Endometrial microvascular endothelial cells (primary cell): ENCODE data around the gene PTGER1. TPM values are rescaled to one million over a fixed set of nuclear protein-coding genes. Genes with fewer than 3 reads are reported as not detected.
"Not testable (repeated sequence)": the region's sequence is repeated elsewhere in the genome, so short reads cannot be mapped to it uniquely, and the experiment has no call there.

Source experiments
- in situ Hi-C: cut with HindIII; loops from 2 replicates; pipeline ENCODE4 v1.10.0; 2017; ENCODE audit warnings: low sequenced_read_pairs, low pct_unique_long_range_greater_than_20kb; ENCODE audit errors: inconsistent ontology term
- total RNA-seq: library from RNA; depleted of rRNA; stranded (reverse); fragments of >200 nt; gene quantifications from one replicate; pipeline ENCODE4 v1.2.3, GENCODE V29; 2015; ENCODE audit errors: inconsistent ontology term

PTGER1 gene
- total RNA-seq, 1 donor from 2014 or later = not detected

DNA sequence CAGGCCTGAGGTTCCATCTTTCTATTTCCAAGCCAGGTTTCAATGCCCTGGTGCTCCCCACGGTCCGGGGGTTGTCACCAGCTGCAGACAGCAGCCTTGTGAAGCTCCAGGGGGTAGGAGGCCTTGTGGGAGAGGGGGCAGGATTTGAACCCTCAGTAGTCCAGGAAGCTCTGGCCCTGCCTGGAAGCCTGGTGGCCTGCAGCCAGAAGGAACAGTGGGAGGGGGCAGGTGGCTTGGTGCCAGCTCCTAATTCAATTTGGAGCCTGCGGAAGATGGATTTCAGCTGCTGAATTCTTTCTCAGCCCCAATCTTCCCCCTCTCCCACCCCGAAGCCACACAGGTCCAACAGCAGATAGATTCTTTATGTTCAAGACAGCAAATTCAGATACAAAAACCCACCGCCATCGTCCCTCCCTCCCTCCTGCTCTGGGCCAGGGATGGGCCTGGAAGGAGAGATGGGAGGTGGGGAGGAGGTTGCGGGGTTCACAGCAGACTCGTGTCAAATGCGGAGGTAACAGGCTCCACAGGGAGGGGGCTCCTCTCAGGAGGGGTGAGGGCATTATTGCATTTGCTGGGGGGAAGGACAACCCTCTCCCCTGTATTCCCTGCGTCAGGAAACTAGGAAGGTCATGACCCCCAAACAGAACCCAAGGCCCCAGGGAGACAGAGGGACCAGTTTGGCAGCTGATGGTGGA, 2.4 kb upstream of the PTGER1 start:
- in situ Hi-C loops = no loop called here

DNA sequence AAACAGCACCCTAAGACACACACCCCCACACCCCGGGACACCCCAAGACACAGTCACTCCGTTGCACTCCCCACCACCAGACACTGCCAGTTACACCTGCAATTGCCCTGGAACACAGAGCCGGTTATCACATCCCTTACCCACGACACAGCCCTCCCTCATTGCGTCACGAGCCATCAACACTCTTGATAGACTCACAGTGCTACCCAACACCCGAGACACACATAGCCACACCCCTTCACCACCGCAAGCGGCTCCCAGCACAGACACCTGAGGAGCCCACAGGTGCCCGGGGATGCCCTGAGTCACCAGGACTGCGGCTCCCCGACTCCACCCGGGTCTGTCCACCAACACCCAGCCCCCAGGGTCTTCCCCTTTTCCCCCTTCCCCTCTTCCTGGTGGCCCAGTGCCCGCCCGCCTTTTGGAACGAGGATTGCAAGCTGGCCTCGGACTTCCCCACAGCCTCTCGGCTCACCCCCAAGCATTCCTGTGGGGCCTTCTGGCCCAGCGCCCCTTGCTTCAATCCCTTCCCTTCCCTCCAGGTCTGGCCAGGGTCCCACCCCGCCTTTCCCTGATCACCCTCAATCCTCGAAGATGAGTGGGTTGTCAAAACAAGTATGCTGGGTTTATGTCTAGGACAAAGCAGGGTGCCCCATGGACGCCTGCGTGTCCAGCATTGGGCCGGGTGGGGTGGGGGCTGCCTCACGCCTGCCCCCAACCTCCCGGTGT, 1.7 kb upstream of the PTGER1 start:
- in situ Hi-C loops = no loop called here

DNA sequence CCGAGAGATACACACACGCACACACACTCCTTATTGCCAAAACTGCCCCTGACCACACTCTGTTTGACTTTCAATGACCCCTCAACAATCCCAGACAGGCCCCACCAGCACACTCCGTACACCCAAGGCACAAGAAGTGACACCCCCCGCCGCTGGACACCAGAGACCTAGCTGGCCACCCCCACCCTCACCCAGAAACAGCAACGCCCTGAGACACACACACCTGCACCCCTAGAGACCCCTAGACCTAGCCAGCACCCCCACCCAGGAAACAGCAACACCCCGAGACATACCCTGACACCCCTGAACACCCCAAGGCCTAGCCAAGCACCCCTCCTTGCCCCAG, 1.1 kb upstream of the PTGER1 start:
- in situ Hi-C loops = no loop called here

DNA sequence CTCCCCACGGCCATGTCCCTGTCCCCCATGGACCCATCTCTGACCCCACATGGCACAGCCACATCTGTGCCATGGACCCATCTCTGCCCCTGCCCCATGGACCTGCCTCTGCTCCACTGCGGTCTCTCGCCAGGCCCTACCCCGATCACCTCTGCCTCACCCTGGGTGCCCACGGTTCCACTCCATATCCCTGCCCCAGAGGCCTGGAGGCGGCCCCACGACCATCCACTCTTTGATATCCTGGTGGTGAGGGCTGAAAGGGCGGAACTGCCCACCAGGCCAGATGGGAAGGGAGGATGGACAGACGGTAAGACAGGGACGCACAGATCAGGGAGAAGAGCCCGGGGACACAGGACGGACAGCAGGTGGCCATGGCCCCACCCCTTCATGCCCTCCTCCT, 327 bp downstream of the PTGER1 start:
- in situ Hi-C loops = no loop called here

DNA sequence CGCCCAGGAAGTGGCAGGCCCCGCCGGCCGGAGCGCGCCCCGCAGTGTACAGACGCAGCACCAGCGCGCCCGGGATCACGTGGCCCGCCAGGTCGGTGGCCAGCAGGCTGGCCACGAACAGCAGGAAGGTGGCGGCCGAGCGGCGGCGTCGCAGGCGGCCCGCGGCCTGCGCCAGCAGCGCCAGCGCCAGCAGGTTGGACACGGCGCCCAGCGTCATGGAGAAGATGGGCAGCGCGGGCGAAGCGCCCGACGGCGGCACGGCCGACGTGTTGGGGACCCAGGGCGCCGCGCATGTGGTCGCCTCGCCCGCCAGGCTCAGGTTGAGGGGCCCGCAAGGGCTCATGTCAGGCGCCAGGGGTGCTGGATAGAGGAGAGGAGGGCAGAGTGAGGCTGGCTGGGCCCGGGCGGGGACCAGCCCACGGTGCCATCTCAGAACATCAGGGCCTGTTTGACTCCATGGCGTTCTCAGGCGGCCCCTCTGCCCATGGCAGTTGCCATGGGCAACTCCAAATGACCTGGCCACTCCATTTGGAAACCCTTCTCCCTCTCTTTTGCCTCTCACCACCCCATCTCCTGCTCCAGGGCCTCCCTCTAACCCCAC, 1.1 kb downstream of the PTGER1 start:
- in situ Hi-C loops = no loop called here

DNA sequence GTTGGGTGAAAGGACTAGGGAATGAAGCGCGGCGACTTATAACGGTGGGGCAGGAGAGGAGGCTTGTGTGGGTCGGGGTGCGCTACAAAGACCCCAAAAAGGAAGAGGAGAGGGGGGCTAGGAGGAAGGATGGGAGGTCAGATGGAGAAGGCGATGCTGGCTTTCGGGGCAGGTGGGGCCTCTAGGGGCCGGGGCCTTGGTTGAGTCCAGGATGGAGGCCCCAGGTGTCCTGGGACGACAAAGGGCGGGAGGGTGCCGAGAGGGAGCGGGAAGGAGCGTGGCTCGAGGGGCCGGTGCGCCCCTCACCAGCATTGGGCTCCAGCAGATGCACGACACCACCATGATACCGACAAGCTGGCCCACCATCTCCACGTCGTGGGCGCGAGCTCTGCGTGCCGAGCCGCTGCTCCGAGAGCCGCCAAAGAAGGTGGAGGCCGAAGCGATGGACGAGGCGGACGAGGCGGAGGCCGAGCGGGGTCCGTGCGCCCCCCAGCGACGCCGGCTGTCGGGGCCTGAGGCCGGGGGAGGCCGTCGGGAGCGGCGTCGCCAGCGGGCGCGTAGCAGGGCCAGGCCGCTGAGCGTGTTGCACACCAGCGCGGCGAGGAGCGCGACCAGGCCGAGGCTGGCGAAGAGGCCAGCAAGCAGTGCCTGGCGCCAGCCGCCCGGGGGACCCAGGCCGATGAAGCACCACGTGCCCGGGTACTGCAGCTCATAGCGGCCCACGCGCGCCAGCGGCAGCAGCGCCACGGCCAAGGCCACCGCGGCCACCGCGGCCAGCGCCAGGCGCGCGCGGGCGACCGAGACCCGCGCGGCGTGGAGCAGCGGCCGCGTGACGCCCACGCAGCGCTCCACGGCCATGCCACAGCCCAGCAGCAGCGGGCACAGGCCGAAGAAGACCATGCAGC, 1.8 kb downstream of the PTGER1 start:
- in situ Hi-C loops = no loop called here

DNA sequence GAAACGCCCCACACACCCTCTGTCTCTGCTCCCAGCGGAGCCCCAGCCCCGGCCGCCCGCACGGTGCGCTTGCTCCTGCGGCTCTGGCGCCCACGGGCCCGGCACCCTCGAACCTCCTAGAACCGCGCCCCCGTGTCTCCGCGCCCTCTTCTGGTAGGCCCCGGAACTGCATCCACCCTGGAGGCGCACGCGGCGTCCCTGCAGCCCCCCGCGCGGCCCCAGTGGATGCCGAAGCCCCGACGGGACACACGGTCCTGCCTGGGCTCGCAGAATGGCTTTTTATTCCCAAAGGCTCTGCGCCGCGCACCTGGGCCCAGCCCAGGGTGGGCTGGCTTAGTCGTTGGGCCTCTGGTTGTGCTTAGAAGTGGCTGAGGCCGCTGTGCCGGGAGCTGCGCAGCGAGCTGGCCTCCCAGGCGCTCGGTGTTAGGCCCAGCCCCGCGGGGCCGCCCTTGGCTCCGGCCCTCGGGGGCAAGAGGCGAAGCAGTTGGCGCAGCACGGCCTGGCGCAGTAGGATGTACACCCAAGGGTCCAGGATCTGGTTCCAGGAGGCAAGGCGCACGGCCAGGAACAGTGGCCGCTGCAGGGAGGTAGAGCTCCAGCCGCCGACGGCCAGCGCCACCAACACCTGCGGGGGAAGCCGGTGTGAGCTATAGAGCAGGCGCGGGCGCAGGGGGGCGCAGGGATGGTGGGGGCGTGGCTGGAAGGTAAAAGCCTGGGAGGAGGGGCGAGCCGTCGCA, 2.8 kb downstream of the PTGER1 start:
- in situ Hi-C loops = no loop called here

DNA sequence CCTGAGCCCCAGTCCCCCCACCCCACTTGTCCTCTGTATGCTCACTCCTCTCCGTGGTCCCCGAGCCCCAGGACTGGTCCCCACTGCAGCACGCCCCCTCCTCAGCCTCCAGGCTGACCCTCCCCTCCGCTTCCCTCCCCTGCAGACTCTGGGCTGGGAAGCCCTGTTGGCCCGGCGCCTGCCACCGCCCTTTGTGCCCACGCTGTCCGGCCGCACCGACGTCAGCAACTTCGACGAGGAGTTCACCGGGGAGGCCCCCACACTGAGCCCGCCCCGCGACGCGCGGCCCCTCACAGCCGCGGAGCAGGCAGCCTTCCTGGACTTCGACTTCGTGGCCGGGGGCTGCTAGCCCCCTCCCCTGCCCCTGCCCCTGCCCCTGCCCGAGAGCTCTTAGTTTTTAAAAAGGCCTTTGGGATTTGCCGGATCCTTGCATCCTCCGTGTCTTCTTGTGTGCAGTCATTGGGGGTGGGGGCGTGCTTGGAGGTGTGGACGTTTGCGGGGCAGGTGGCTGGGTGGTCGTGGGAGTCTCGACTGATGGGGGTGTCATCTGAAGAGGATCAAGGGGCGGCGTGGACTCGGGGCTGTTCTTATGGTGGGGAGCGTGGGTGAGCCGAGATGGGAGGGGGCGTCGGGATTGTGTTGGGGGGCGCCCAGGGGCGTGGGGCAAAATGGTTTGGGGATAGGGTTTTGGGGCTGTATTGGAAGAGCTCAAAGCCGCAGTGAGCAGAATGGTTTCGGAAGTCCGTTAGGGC, 3.5 kb downstream of the PTGER1 start:
- in situ Hi-C loops = no loop called here

DNA sequence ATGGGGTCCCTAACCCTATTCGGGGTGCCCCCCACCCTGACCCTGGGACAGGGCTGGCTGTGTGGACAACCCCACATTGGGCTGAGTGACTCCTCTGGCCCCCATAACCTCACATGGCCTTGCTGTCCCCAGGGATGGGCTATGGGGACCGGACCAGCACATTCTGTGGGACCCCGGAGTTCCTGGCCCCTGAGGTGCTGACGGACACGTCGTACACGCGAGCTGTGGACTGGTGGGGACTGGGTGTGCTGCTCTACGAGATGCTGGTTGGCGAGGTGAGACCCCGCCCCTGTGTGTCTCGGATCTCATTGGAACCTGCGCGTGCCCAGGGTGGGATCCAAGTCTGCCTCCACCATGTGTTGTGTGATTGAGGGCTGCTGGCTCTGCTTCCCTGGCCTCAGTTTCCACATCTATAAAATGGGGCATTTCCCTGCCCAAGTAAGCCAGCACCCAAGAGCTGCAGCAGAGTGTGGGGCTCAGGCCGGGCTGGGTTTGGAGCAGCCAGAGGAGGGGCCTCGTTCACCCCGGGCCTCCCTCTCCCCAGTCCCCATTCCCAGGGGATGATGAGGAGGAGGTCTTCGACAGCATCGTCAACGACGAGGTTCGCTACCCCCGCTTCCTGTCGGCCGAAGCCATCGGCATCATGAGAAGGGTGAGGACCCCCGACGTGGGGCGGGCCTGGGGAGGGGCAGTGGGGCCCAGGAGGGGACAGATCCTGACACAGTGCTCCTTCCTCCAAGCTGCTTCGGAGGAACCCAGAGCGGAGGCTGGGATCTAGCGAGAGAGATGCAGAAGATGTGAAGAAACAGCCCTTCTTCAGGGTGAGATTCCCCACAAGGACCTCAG, 4.9 kb downstream of the PTGER1 start:
- in situ Hi-C loops = no loop called here

DNA sequence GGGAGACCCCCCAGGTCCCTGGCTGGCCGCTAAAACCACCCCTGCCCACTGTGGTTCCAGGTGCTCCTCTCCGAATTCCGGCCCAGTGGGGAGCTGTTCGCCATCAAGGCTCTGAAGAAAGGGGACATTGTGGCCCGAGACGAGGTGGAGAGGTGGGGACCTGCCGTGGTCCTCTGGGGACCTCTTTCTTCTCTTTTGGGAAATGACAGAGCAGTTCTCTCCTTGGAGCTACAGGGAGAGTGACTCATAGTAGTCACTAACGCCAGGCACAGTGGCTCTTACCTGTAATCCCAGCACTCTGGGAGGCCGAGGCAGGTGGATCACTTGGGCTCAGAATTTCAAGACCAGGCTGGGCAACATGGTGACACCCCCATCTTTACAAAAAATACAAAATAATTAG, 7.3 kb downstream of the PTGER1 start:
- in situ Hi-C loops = no loop called here

DNA sequence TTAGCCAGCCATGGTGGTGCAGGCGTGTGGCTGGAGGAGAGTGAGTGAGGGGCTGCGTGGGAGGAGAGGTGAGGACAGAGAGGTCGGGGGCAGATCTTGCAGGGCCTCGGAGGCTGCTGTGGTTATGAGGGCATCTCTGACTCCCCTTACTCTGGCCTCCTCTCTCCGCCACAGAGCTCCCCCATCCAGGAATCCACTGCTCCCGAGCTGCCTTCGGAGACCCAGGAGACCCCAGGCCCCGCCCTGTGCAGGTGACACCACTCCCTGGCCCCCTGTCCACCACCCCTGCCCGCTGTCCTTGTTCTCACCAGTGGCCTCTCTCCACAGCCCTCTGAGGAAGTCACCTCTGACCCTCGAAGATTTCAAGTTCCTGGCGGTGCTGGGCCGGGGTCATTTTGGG, 7.8 kb downstream of the PTGER1 start:
- in situ Hi-C loops = no loop called here

DNA sequence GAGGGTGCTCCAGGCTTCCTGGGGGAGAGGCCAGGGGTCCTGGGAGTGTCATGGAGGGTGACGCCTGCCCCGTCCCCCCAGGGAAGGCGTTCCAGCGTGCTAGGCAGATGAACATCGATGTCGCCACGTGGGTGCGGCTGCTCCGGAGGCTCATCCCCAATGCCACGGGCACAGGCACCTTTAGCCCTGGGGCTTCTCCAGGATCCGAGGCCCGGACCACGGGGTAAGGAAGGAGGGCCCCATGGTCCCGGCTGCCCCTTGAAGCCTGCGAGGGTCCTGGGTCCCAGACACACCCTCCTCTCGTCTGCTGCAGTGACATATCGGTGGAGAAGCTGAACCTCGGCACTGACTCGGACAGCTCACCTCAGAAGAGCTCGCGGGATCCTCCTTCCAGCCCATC, 11.4 kb downstream of the PTGER1 start:
- in situ Hi-C loops = no loop called here

DNA sequence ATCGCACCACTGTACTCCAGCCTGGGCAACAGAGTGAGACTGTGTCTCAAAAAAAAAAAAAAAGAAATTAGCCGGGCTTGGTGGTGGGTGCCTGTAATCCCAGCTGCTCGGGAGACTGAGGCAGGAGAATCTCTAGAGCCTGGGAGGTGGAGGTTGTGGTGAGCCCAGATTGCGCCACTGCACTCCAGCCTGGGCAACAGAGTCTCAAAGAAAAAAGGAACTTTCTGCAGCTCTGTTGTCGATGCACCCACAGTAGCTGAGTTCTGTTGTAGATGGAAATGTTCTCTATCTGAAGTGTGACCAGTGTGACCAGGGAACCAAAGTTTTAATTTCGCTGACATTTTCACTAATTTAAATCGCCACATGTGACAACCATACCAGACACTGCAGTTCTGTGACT, 12.8 kb downstream of the PTGER1 start:
- in situ Hi-C loops = not testable (repeated sequence)

DNA sequence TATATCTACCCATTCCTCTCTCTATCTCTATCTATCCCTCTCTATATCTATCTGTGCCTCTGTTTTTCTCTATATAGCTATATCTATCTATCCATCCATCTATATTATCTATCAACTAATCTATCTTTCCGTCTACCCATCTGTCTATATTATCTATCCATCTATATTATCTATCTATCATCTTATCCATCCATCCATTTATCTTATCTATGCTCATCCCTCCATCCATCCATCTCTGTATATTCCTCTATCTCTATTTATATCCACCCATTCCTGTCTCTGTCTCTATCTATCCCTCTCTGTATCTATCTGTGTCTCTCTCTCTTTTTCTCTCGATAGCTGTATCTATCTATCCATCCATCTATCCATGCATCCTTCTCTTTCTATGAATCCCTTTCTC, 14.2 kb downstream of the PTGER1 start:
- in situ Hi-C loops = no loop called here

DNA sequence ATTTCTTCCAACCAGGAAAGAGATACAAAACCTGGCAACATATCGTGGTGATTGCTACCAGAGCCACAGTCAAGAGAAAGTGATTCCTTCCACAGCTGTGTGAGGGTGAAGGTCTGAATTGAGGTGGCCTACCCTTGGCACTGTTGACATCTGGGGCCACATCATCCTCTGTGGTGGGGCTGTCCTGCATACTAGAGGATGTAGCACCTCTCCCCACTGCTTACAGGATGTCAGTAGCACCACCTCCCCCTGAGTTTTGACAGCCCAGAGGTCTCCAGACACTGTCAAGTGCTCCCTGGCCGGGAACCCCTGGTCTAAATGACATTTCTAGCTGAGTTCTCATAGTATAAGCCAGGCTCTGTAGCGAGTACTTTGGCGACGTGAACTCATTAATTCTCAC, 15.5 kb downstream of the PTGER1 start:
- in situ Hi-C loops = no loop called here

DNA sequence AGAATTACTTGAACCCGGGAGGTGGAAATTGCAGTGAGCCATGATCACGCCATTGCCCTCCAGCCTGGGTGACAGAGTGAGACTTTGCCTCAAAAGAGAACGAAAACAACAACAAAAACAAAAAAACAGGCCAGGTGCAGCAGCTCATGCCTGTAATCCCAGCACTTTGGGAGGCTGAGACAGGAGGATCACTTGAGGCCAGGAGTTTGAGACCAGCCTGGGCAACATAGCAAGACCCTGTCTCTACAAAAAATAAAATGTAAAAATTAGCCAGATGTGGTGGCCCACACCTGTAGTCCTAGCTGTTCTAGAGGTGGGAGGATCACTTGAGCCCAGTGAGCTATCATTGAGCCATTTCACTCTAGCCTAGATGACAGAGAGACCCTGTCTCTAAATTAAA, 22.9 kb downstream of the PTGER1 start:
- in situ Hi-C loops = not testable (repeated sequence)

DNA sequence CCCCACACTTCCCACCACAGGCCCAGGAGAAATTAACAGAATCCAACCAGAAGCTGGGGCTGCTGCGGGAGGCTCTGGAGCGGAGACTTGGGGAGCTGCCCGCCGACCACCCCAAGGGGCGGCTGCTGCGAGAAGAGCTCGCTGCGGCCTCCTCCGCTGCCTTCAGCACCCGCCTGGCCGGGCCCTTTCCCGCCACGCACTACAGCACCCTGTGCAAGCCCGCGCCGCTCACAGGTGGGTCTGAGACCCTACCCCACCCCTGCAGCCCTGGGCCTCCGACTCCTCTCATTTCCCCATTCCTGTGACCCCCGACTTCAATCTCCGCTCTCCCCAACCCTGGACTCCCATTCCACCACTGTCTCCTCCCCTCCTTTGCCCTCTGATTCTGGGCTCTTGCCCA, 24.3 kb downstream of the PTGER1 start:
- in situ Hi-C loops = no loop called here
